ENCODE measurements around the gene ADAM33.

- TF ChIP-seq CTCF (IDR thresholded peaks at IDR 0.05 in 2 of 3, conservative IDR thresholded peaks at IDR 0.05 in 1 of 3; ENCODE audit: borderline replicate concordance in 1 of 3, insufficient read depth in 1 of 3, low read depth in 2 of 3, low read length in 2 of 3) (no peak), POLR2A (IDR thresholded peaks at IDR 0.05; ENCODE audit: borderline replicate concordance, extremely low read depth, insufficient read depth, insufficient read length) (no peak), SIN3A (IDR thresholded peaks at IDR 0.05; ENCODE audit: low read depth) (no peak), POLR2AphosphoS5 (IDR thresholded peaks at IDR 0.05; ENCODE audit: low read depth, low read length) (no peak)
Measured at GRCh38 chr20:3720068-3720467, 38.3 kb upstream of the ADAM33 start.

Data from HCT116 (cell line).